Activated CD8-positive, alpha-beta memory T cell treated with anti-CD3 and anti-CD28 coated beads, Interleukin-2, amount 10 ng/mL, durations not matched to agents 7 days and 5 days (primary cell): ENCODE data around the gene DCLK1. TPM values are rescaled to one million over a fixed set of nuclear protein-coding genes. Genes with fewer than 3 reads are reported as not detected.

Experiments used
- ATAC-seq: fragments of 150-1000 bp; cut with Tn5 transposase; one replicate; pipeline ENCODE4 v1.10.0; 2021; ENCODE audit warnings: moderate library complexity
- CTCF ChIA-PET: fragments of 350-600 bp; sonication (Branson Sonifier 250); formaldehyde crosslinking; loops from one replicate; lab custom pipeline; 2021; ENCODE audit warnings: antibody characterized with exemption; lab: Charles Lee
- DNase-seq: peaks from one replicate; pipeline ENCODE4 v3.0.0-alpha.2; 2020
- H3K27ac Mint-ChIP-seq: one replicate; pipeline ENCODE4 v1.8.0; 2021; ENCODE audit warnings: mild to moderate bottlenecking, mixed read lengths
- H3K27me3 Mint-ChIP-seq: one replicate; pipeline ENCODE4 v1.8.0; 2021; ENCODE audit warnings: mixed read lengths
- H3K36me3 Mint-ChIP-seq: one replicate; pipeline ENCODE4 v1.8.0; 2021; ENCODE audit warnings: mild to moderate bottlenecking, mixed read lengths
- H3K4me1 Mint-ChIP-seq: one replicate; pipeline ENCODE4 v1.8.0; 2021; ENCODE audit warnings: mixed read lengths
- H3K4me3 Mint-ChIP-seq: one replicate; pipeline ENCODE4 v1.8.0; 2021; ENCODE audit warnings: mild to moderate bottlenecking, moderate library complexity, mixed read lengths
- H3K9me3 Mint-ChIP-seq: one replicate; pipeline ENCODE4 v1.8.0; 2022; ENCODE audit warnings: low read depth, mixed read lengths
- total RNA-seq, 2 experiments: library from RNA; stranded (reverse); gene quantifications; one replicate each; pipeline ENCODE4 v1.2.3, GENCODE V29; 2021

DCLK1 gene
- not detected for total RNA-seq

GRCh38 chr13:36131222-36131930, at the start of gene DCLK1:
DCLK1 (minus strand) TSS chr13:36131382.
- peaks cover 27% of the 10 kb centered on the region for H3K27me3 Mint-ChIP-seq
- H3K4me3 Mint-ChIP-seq, result no peak within 1 kb of the TSS
- no peaks in the 10 kb centered on the region for H3K36me3 Mint-ChIP-seq
- peaks cover 4% of the 10 kb centered on the region for H3K9me3 Mint-ChIP-seq
- no peaks in the 10 kb centered on the region for H3K4me1 Mint-ChIP-seq
- CTCF ChIA-PET, result no interaction called here
- no peak for ATAC-seq
- DNase-seq, result no peak
- no peak within 1 kb of the TSS for H3K27ac Mint-ChIP-seq

GRCh38 chr13:36175621-36176020, 44.4 kb upstream of the DCLK1 start:
- CTCF ChIA-PET, result no interaction called here
- DNase-seq, result no peak
- ATAC-seq, result no peak
- H3K36me3 Mint-ChIP-seq, result no peaks in the 10 kb centered on the region
- H3K27ac Mint-ChIP-seq, result no peak overlapping the region
- no peak overlapping the region for H3K4me3 Mint-ChIP-seq
- H3K4me1 Mint-ChIP-seq, result no peaks in the 10 kb centered on the region
- H3K27me3 Mint-ChIP-seq, result no peaks in the 10 kb centered on the region
- no peaks in the 10 kb centered on the region for H3K9me3 Mint-ChIP-seq

GRCh38 chr13:36174923-36175322, 43.7 kb upstream of the DCLK1 start:
- no peaks in the 10 kb centered on the region for H3K4me1 Mint-ChIP-seq
- H3K4me3 Mint-ChIP-seq, result no peak overlapping the region
- no peaks in the 10 kb centered on the region for H3K36me3 Mint-ChIP-seq
- CTCF ChIA-PET, result no interaction called here
- H3K9me3 Mint-ChIP-seq, result no peaks in the 10 kb centered on the region
- no peak overlapping the region for H3K27ac Mint-ChIP-seq
- no peak for DNase-seq
- no peak for ATAC-seq
- no peaks in the 10 kb centered on the region for H3K27me3 Mint-ChIP-seq

- CTCF ChIA-PET, result no interaction called here
- ATAC-seq (no peak), DNase-seq (no peak)
- H3K36me3 Mint-ChIP-seq, result no peaks in the 10 kb centered on the region
- peaks cover 3% of the 10 kb centered on the region for H3K9me3 Mint-ChIP-seq
- no peaks in the 10 kb centered on the region for H3K27me3 Mint-ChIP-seq
- no peaks in the 10 kb centered on the region for H3K4me1 Mint-ChIP-seq
- no peak overlapping the region for H3K4me3 Mint-ChIP-seq
- no peak overlapping the region for H3K27ac Mint-ChIP-seq
Measured at GRCh38 chr13:36173571-36174322, 42.6 kb upstream of the DCLK1 start.

GRCh38 chr13:36166046-36166445, 34.9 kb upstream of the DCLK1 start:
- ATAC-seq, result no peak
- no peaks in the 10 kb centered on the region for H3K36me3 Mint-ChIP-seq
- DNase-seq, result no peak
- CTCF ChIA-PET, result no interaction called here
- no peak overlapping the region for H3K27ac Mint-ChIP-seq
- peaks cover 3% of the 10 kb centered on the region for H3K9me3 Mint-ChIP-seq
- H3K4me1 Mint-ChIP-seq, result no peaks in the 10 kb centered on the region
- H3K4me3 Mint-ChIP-seq, result no peak overlapping the region
- no peaks in the 10 kb centered on the region for H3K27me3 Mint-ChIP-seq

- no peak overlapping the region for H3K27ac Mint-ChIP-seq
- ATAC-seq, result no peak
- CTCF ChIA-PET, result no interaction called here
- H3K27me3 Mint-ChIP-seq, result no peaks in the 10 kb centered on the region
- no peaks in the 10 kb centered on the region for H3K4me1 Mint-ChIP-seq
- DNase-seq, result no peak
- no peaks in the 10 kb centered on the region for H3K36me3 Mint-ChIP-seq
- no peak overlapping the region for H3K4me3 Mint-ChIP-seq
- H3K9me3 Mint-ChIP-seq, result no peaks in the 10 kb centered on the region
Measured at GRCh38 chr13:36163809-36164308, 32.7 kb upstream of the DCLK1 start.

GRCh38 chr13:36163286-36163685, 32.1 kb upstream of the DCLK1 start:
- no peaks in the 10 kb centered on the region for H3K9me3 Mint-ChIP-seq
- CTCF ChIA-PET, result no interaction called here
- DNase-seq (no peak), ATAC-seq (no peak)
- no peak overlapping the region for H3K4me3 Mint-ChIP-seq
- H3K4me1 Mint-ChIP-seq, result no peaks in the 10 kb centered on the region
- no peaks in the 10 kb centered on the region for H3K27me3 Mint-ChIP-seq
- H3K27ac Mint-ChIP-seq, result no peak overlapping the region
- no peaks in the 10 kb centered on the region for H3K36me3 Mint-ChIP-seq

GRCh38 chr13:36160297-36160696, 29.1 kb upstream of the DCLK1 start:
- CTCF ChIA-PET, result no interaction called here
- H3K27me3 Mint-ChIP-seq, result no peaks in the 10 kb centered on the region
- no peaks in the 10 kb centered on the region for H3K4me1 Mint-ChIP-seq
- no peaks in the 10 kb centered on the region for H3K36me3 Mint-ChIP-seq
- no peak overlapping the region for H3K27ac Mint-ChIP-seq
- DNase-seq (no peak), ATAC-seq (no peak)
- no peaks in the 10 kb centered on the region for H3K9me3 Mint-ChIP-seq
- H3K4me3 Mint-ChIP-seq, result no peak overlapping the region

GRCh38 chr13:36158611-36159010, 27.4 kb upstream of the DCLK1 start:
- CTCF ChIA-PET, result no interaction called here
- H3K27ac Mint-ChIP-seq, result no peak overlapping the region
- ATAC-seq (no peak), DNase-seq (no peak)
- H3K36me3 Mint-ChIP-seq, result no peaks in the 10 kb centered on the region
- H3K9me3 Mint-ChIP-seq, result peaks cover 2% of the 10 kb centered on the region
- no peak overlapping the region for H3K4me3 Mint-ChIP-seq
- no peaks in the 10 kb centered on the region for H3K4me1 Mint-ChIP-seq
- no peaks in the 10 kb centered on the region for H3K27me3 Mint-ChIP-seq

GRCh38 chr13:36157480-36157879, 26.3 kb upstream of the DCLK1 start:
- CTCF ChIA-PET, result no interaction called here
- Mint-ChIP-seq H3K4me3 (no peak overlapping the region), H3K9me3 (peaks cover 6% of the 10 kb centered on the region), H3K4me1 (no peaks in the 10 kb centered on the region), H3K27ac (no peak overlapping the region), H3K36me3 (no peaks in the 10 kb centered on the region), H3K27me3 (no peaks in the 10 kb centered on the region)
- DNase-seq (no peak), ATAC-seq (no peak)

GRCh38 chr13:36154567-36155291, 23.5 kb upstream of the DCLK1 start:
- H3K36me3 Mint-ChIP-seq, result no peaks in the 10 kb centered on the region
- peaks cover 6% of the 10 kb centered on the region for H3K9me3 Mint-ChIP-seq
- H3K4me3 Mint-ChIP-seq, result no peak overlapping the region
- H3K27me3 Mint-ChIP-seq, result no peaks in the 10 kb centered on the region
- no peaks in the 10 kb centered on the region for H3K4me1 Mint-ChIP-seq
- H3K27ac Mint-ChIP-seq, result no peak overlapping the region
- ATAC-seq (no peak), DNase-seq (no peak)
- CTCF ChIA-PET, result no interaction called here

GRCh38 chr13:36151591-36151990, 20.4 kb upstream of the DCLK1 start:
- peaks cover 8% of the 10 kb centered on the region for H3K9me3 Mint-ChIP-seq
- no peak overlapping the region for H3K27ac Mint-ChIP-seq
- H3K36me3 Mint-ChIP-seq, result no peaks in the 10 kb centered on the region
- no peaks in the 10 kb centered on the region for H3K4me1 Mint-ChIP-seq
- ATAC-seq (no peak), DNase-seq (no peak)
- no peak overlapping the region for H3K4me3 Mint-ChIP-seq
- H3K27me3 Mint-ChIP-seq, result no peaks in the 10 kb centered on the region
- CTCF ChIA-PET, result no interaction called here

GRCh38 chr13:36148446-36148845, 17.3 kb upstream of the DCLK1 start:
- no peak overlapping the region for H3K4me3 Mint-ChIP-seq
- no peak for DNase-seq
- CTCF ChIA-PET, result no interaction called here

More at GRCh38 chr13:36148446-36148845, 17.3 kb upstream of the DCLK1 start:
- H3K27me3 Mint-ChIP-seq, result no peaks in the 10 kb centered on the region
- no peak overlapping the region for H3K27ac Mint-ChIP-seq
- peaks cover 5% of the 10 kb centered on the region for H3K9me3 Mint-ChIP-seq
- no peak for ATAC-seq
- H3K4me1 Mint-ChIP-seq, result no peaks in the 10 kb centered on the region
- H3K36me3 Mint-ChIP-seq, result no peaks in the 10 kb centered on the region
